ENCODE data around the gene AANAT.

The AANAT gene

GRCh38 chr17:76472726-76473125, 5.3 kb downstream of the AANAT start:
- DNase-seq (ENCODE audit: low read depth in 2 of 2), result no peak
- TF ChIP-seq CTCF (IDR thresholded peaks at IDR 0.05; ENCODE audit: low read depth, low read length), result no peak

GRCh38 chr17:76473541-76473985, 6.2 kb downstream of the AANAT start:
- DNase-seq (ENCODE audit: low read depth in 2 of 2), result no peak
- no peak overlapping the region for H3K4me3 ChIP-seq (replicated peaks in 1 of 2; ENCODE audit: low read depth in 2 of 2, low read length in 2 of 2)
- TF ChIP-seq CTCF (IDR thresholded peaks at IDR 0.05; ENCODE audit: low read depth, low read length), result peak; percentile 36

More at GRCh38 chr17:76472726-76473125, 5.3 kb downstream of the AANAT start:
- H3K4me3 ChIP-seq (replicated peaks in 1 of 2; ENCODE audit: low read depth in 2 of 2, low read length in 2 of 2), result no peak overlapping the region

GRCh38 chr17:76474238-76474637, 6.8 kb downstream of the AANAT start:
- no peak for TF ChIP-seq CTCF (IDR thresholded peaks at IDR 0.05; ENCODE audit: low read depth, low read length)
- no peak overlapping the region for H3K4me3 ChIP-seq (replicated peaks in 1 of 2; ENCODE audit: low read depth in 2 of 2, low read length in 2 of 2)
- no peak for DNase-seq (ENCODE audit: low read depth in 2 of 2)

- no peak overlapping the region for H3K4me3 ChIP-seq (replicated peaks in 1 of 2; ENCODE audit: low read depth in 2 of 2, low read length in 2 of 2)
- no peak for DNase-seq (ENCODE audit: low read depth in 2 of 2)
- no peak for TF ChIP-seq CTCF (IDR thresholded peaks at IDR 0.05; ENCODE audit: low read depth, low read length)
Observed at GRCh38 chr17:76474894-76475293, 7.5 kb downstream of the AANAT start.

- TF ChIP-seq CTCF (IDR thresholded peaks at IDR 0.05; ENCODE audit: low read depth, low read length), result no peak
- DNase-seq (ENCODE audit: low read depth in 2 of 2), result no peak
- H3K4me3 ChIP-seq (replicated peaks in 1 of 2; ENCODE audit: low read depth in 2 of 2, low read length in 2 of 2), result no peak overlapping the region
Observed at GRCh38 chr17:76475302-76475701, 7.9 kb downstream of the AANAT start.

GRCh38 chr17:76476736-76477135, 9.3 kb downstream of the AANAT start:
- no peak for TF ChIP-seq CTCF (IDR thresholded peaks at IDR 0.05; ENCODE audit: low read depth, low read length)
- DNase-seq (ENCODE audit: low read depth in 2 of 2), result no peak
- H3K4me3 ChIP-seq (replicated peaks in 1 of 2; ENCODE audit: low read depth in 2 of 2, low read length in 2 of 2), result no peak overlapping the region

GRCh38 chr17:76477576-76477975, 10.2 kb downstream of the AANAT start:
- TF ChIP-seq CTCF (IDR thresholded peaks at IDR 0.05; ENCODE audit: low read depth, low read length), result no peak
- no peak for DNase-seq (ENCODE audit: low read depth in 2 of 2)
- H3K4me3 ChIP-seq (replicated peaks in 1 of 2; ENCODE audit: low read depth in 2 of 2, low read length in 2 of 2), result no peak overlapping the region

Data from cardiac fibroblast (primary cell).